Midbrain (tissue), 1 donor: ENCODE measurements around the gene NEXMIF.
"Not testable (repeated sequence)": the region's sequence is repeated elsewhere in the genome, so short reads cannot be mapped to it uniquely, and the experiment has no call there.

Source experiments
- DNase-seq: peaks from one replicate; lab custom pipeline; 2025; lab: John Stamatoyannopoulos, UW

The NEXMIF gene

DNA sequence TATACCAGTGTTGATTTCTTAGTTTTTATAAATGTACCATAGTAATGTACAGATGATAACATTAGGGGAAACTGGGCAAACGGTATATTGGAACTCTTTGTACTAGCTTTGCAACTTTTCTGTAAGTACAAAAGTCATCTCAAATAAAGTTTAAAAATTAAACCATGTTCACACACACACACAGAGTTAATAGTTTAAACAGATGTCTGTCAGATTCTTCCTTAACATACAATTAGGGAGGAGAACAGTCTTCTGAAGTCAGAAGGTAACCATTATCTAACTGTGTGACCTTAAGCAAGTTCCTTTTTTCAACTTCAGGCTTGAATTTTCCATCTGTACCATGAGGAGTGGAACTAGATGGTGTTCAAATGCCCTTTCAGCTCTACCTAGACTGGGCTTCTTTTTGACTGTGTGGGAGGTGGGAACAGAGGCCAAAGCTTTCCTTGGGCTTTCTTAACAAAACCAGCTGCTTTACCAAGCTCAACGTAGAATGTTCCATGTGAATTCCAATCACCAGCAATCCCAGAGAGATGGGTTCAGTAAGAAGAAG, 127.8 kb downstream of the NEXMIF start:
- DNase-seq = no peak

DNA sequence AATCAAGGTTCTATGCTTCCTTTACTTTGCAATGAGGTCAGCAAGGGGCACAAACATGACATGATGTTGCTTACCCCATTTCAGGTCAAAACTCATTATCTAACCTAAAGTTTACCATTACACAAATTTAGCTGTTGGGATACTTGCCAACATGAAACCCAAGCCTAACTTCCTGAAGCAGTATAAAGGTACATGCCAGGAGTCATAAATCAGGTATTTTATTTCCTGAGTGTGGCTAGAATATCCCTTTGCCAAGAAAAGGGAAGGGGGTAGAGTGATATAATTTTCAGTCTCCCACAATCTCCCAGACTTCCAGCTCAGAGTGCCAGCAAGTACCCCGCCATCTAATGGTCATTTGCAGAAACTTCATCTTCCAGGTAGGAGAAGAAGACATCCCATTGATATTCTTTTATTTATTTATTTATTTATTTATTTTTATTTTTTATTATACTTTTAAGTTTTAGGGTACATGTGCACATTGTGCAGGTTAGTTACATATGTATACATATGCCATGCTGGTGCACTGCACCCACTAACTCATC, 136.6 kb downstream of the NEXMIF start:
- no peak for DNase-seq

DNA sequence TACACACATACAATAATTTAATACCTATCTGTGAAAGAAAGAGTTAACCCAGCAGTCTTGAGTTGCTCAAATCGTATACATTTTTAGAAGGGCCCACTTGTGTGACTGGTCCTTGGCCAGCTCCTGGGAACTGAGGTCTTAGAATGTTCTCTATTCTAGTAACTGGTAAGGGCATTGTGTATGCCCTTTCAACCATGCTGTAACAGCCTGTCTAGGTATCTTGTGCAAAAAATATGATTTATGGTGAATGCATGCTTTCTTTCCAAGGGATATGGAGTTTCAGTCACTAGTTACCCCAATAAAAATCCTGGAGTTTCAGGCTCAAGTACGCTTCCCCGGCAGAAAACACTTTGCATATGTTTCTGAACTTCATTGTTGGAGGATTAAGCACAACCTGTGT, 140.6 kb downstream of the NEXMIF start:
- no peak for DNase-seq

DNA sequence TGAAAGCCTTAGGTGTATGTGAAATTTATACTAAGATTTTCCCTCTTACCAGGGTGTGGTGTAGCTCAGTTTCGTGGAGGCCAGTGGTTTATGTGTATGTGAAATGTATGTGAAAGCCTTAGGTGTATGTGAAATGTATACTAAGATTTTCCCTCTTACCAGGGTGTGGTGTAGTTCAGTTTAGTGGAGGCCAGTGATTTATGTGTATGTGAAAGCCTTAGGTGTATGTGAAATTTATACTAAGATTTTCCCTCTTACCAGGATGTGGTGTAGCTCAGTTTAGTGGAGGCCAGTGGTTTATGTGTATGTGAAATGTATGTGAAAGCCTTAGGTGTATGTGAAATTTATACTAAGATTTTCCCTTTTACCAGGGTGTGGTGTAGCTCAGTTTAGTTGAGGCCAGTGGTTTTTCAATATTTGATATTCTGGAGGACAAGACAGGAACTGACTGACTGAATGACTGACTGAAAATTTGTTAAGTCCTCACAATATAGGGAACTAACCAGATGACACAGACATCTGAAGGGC, 143.7 kb downstream of the NEXMIF start:
- DNase-seq = no peak

DNA sequence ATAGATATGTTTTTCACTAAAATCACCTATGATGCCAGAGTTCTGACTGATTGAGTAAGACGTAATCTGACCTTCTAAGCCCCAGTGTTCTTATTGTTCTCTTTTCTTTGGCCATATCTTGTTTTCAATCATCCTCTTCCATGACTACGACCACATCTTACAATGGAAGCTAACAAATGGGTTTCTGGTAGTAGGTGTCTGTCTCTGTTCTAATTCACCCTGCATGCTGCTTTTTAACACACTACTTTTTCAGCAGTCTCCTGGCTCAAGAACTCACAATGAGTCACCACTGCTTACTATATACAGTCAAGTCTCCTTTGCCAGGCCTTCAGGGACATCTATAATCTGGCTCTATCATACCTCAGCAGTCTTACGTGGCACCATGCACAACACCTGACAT, 146.1 kb downstream of the NEXMIF start:
- DNase-seq = no peak

DNA sequence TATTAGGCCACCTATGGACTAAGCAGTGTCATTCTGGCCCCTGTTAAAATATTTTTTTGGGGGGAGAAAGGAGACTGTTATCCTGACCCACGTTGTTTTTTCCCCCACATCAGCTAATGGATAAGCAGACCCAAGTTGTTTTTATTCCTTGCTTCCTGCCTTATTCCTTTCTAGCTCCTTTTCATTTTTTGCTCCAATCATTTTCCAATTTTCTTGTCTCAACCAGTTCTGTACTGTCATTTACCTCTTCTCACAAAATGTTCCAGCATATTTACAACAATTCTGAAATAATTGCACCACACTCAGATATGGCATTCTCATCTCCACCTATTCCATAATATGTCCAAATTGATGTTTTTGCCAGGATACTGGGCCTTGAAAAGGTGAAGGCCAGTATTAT, 150.3 kb downstream of the NEXMIF start:
- DNase-seq = no peak

DNA sequence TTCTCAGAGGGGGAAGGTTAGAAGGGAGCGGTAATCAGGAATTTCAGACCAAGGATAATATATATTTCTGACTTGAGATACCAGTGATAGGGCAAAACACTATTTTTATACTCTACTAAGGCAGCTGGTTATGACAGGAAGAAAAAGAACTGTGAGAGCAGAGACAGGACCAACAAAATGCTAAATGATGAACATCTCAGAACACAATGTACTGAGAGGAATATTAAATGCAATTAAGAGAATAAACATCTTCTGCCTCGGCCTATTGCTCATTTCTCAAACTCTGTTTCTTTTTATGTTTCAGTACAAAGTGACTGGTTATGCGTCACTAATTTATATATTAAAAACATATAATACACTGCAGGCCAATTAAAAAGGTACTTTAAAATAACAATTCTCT, 188.8 kb downstream of the NEXMIF start:
- DNase-seq = no peak

DNA sequence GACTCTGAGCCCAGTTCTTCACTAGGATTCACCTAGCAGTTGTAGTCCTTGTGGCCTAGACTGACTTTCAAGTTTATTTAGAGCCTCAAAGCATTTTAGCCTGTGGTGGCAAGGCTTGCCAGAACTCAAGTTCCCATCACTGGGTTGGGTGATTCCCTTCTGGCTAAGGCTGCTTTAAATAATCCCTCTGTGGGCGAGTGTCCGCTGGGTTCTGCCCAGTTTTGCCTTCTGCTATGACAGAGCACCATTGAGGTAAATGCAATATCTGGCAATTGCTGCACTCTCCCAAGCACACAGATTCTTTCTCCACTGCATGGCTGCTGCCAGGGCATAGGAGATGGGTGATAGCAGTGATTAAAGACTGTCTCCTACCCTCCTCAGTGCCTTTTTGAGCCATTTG, 220.0 kb downstream of the NEXMIF start:
- no peak for DNase-seq

DNA sequence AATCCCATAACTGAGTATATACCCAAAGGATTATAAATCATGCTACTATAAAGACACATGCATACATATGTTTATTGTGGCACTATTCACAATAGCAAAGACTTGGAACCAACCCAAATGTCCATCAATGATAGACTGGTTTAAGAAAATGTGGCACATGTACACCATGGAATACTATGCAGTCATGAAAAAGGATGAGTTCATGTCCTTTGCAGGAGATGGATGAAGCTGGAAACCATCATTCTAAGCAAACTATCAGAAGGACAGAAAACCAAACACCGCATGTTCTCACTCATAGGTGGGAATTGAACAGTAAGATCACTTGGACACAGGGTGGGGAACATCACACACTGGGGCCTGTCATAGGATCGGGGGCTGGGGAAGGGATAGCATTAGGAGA, 223.9 kb downstream of the NEXMIF start:
- not testable (repeated sequence) for DNase-seq

DNA sequence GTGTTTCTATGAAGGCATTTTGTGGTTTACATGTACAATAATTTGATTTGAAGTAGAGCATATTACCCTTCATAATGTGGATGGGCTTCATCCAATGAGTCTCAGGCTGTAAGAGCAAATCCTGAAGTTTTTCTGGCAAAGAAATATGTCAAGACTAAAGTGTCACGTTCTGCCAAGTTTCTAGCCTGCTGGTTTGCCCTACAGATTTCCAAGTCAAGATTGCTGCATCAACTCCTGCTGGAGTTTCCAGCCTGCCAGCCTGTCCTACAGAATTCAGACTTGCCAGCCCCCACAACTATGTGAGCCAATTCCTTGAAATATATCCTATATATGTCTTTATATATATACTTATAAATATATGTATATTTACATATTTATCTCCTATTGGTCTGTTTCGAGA, 240.8 kb downstream of the NEXMIF start:
- no peak for DNase-seq
